Mesenteric fat pad (tissue), 1 donor: ENCODE data around the gene RBM7. TPM values are rescaled to one million over a fixed set of nuclear protein-coding genes. Genes with fewer than 3 reads are reported as not detected.

Source experiments
- DNase-seq: peaks from one replicate; pipeline ENCODE4 v3.0.0-alpha.2; 2020; ENCODE audit warnings: low spot score
- total RNA-seq: library from RNA; stranded (reverse); fragmentation: NEBNext Ultra II Directional; extraction: Animal tissue kit (Norgen Biotek cat#: 25700); gene quantifications from one replicate; pipeline ENCODE4 v1.2.1, GENCODE V29; 2021
- donor health status: DM: yes; HTN: yes; CAD: no.

RBM7 gene
- total RNA-seq, 1 donor from 2014 or later, result 29.5 TPM

DNA sequence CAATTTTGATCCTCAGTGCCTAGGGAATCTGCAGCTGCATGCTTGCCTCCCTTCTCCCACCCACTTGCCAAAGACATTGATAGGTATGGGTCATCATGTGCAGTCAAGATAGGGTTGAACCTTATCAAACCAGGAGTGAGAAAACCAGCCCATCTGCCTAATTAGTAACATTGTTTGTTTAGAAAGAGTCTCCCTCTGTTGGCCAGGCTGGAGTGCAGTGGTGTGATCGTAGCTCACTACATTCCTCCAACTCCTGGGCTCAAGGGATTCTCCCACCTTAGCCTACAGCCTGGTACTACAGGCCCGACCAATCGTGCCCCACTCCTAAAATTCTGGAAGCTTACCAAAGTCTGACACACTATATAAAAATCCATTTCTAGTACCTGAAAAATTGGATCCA, 4.7 kb upstream of the RBM7 start:
- DNase-seq, result no peak

DNA sequence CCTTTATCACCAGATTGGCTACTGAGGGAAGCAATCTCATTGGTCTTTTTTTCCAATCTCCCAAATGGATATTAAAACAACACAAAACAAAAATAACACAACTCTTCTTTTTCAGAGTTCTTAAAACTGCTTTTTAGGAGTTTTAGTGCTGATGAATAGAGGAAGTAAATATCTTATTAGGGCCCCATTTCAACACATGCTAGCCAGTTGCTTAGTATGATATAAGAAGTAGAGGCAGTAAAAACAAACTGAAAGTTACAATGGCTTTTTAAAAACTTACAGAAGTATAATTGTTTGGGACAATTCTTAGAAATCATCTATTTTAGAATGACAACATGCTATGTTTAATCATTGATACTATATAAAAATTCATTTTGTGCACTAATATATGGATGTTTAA, 3.5 kb upstream of the RBM7 start:
- no peak for DNase-seq

- DNase-seq, result no peak
Measured at GRCh38 chr11:114397349-114397982, 3.0 kb upstream of the RBM7 start.

DNA sequence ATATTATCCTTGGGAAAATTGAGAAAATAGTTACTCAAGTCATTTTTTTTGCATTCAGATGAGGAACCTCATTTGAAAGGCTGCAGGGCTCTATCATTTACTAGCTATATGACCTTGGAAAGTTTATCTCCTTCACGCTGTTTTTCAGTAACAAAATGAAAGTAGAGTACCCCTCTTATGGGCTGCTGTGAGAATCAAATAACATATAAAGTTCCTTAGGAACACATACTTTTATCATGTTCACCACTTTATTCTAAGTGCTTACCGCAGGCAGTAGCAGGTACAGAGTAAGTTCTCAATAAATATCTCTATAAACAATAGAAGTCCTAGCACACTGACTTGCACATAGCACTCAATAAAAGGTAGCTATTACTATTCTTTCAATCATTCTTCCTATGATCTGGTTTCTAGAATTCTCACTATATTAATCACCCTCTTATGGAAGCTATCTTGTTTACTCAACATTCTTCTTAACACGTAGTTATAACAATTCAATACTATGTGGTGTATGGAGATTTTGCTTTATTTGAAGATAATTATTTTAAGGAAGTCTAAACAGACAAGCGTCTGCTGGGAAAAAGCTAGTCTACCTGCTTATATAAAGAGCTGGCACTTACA, 2.1 kb upstream of the RBM7 start:
- no peak for DNase-seq

- DNase-seq, result peak; percentile 92
Measured at GRCh38 chr11:114399490-114400215, 813 bp upstream of the RBM7 start.

GRCh38 chr11:114400915-114401223, 403 bp downstream of the RBM7 start:
- DNase-seq, result no peak

GRCh38 chr11:114401311-114401710, 845 bp downstream of the RBM7 start:
- no peak for DNase-seq

GRCh38 chr11:114412946-114413345, 12.5 kb downstream of the RBM7 start:
- no peak for DNase-seq

DNA sequence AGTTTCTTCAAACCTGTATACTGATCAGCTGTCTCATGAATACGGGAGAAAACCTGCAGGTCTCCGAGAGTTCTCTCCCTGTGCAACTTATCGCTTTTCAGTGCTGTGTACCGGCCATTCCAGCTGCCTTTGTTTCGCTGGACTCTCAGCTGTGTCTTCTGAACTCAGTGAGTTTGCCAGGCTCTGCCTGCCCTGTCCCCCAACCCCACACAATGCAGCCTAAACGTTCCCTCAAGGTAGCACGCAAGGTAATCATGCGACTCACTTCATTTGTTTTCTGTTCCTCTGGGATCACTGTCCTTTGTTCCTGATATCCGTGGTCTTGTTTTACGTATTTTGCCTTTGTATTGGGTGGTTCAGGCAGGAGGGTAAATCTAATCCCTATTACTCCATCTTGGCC, 13.5 kb downstream of the RBM7 start:
- no peak for DNase-seq

- DNase-seq, result no peak
Measured at GRCh38 chr11:114416441-114416961, 16.0 kb downstream of the RBM7 start.

DNA sequence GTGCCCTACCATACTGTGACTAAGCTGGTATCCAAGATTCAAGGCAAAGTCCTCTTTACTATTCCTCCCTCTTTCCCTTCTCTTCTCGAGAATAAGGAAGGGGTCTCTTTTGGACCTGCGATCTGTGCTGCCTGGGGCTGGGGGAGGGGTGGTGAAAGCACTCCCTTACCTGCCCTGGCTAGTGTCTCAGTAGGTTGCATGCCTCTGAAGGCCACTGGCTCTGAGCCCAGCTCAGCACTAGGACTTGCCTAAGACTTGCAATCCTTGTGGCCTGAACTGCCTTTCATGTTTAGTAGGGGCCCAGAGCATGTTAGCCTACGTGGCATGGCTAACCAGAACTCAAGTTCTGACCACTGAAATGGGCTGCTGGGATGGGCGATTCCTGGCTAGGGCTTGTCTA, 25.8 kb downstream of the RBM7 start:
- DNase-seq, result no peak

DNA sequence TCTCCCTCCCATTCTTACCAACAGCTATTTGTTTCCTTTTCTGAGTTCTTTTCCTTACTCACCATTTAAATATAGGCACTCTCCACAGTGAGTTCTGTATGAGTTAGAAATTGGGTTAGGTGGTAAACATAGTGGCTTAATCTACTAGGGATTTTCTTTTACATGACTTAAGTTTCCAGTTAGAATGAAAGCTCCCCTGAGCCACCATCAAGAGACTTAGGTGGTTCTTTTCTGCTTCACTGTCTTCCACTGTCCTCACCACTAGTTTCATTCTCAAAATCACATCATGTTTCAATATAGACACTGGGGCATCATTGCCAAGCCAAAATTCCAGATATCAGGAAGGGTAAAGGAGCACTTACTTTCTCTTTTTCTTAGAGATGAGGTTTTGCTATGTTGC, 29.8 kb downstream of the RBM7 start:
- DNase-seq, result no peak

- DNase-seq, result no peak
Measured at GRCh38 chr11:114432893-114433292, 32.4 kb downstream of the RBM7 start.

DNA sequence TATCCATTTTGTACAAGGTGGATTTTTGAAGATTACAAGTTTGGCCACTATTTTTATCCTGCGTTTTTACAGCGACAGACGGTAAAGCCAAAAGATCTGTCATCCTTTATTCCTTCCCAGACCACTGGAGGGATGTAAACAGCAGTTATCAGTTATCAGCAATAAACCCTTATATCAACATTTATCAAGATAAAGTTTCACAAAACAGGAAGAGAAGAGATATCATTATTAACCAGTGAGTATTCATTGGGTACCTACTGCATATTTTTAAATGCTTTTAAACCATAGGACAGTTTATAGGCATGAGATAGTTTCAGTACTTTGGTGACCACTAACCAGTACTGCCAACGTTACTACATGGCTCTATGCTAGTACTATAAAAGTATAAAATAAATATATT, 32.9 kb downstream of the RBM7 start:
- DNase-seq, result no peak

DNA sequence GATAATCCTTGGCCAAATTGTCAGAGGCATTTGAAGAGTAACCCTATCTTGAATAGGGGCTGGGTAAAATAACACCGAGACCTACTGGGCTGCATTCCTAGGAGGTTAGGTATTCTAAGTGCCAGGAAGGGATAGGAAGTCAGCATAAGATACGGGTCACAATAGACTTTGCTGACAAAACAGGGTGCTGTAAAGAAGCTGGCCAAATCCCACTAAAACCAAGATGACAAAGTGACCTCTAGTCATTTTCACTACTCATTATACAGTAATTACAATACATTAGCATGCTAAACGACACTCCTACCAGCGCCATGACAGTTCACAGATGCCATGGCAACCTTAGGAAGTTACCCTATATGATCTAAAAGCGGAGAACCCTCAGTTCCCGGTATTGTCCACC, 37.8 kb downstream of the RBM7 start:
- no peak for DNase-seq

DNA sequence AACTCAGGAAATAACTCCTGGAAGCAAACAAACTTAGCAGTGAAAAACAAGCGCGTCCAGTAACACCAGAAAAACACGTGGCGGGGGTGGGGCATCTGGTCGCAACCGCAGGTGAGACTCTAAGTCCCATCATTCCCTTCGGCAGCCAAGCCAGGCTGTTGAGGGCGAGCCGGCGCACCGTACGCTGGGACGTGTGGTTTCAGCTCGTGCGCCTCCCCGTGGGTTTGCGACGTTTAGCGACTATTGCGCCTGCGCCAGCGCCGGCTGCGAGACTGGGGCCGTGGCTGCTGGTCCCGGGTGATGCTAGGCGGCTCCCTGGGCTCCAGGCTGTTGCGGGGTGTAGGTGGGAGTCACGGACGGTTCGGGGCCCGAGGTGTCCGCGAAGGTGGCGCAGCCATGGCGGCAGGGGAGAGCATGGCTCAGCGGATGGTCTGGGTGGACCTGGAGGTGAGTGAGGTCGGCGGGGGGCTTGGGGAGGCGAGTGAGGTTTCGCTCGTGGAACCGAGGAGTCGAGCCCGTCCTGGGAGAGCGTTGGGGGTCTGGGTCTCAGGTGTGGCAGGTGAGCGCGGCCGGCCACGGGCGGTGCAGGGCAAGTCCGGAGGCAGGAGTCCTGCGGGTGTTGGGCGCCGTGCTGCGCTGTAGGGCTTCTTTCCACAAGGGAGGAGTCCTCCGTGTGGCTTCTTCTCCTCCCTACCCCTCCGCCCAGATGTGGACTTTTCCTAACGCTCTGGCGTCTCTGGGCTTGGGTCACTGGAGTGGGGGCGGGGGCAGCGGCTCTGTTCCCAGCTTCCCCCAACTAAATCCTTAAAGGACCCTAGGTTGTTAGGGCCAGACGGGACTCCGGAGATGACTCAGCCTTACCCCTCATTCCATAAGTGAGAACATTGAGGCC, 39.0 kb downstream of the RBM7 start, which contains the start of gene REXO2:
REXO2 (plus strand) TSS at position 239 of the 892 bp plus-strand sequence; CDS start at position 301, 62 bp downstream.
- DNase-seq, result peak; percentile 96

GRCh38 chr11:114440121-114440860, 39.8 kb downstream of the RBM7 start:
- DNase-seq, result no peak

GRCh38 chr11:114440971-114441763, 40.7 kb downstream of the RBM7 start:
- DNase-seq, result no peak

DNA sequence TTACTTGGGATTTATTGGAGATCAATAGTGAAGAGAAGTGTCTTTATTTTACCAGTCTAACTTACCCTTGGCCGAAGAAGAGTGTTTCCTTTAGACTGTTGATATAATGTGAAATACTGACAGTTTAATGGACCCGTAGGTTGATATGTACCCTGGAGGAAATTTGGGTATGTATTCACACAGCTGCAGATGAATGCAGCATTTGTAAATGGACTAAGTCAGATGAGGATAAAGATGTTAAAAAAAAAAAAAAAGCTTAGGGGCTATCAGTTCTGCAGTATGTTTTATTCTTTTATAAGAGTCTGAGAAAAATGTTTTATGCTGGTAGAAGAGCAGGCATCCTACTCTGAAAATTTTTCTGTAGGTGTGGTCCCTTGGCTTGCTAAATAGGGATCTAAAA, 41.5 kb downstream of the RBM7 start:
- DNase-seq, result no peak

GRCh38 chr11:114442536-114442935, 42.1 kb downstream of the RBM7 start:
- DNase-seq, result no peak
